Neural cell (in vitro differentiated cells): ENCODE results near the gene CPAMD8. TPM values are rescaled to one million over a fixed set of nuclear protein-coding genes. Genes with fewer than 3 reads are reported as not detected.

ENCODE experiments used
- H2AFZ ChIP-seq: fragments of 200-600, 300-800 bp; sonication (generic), shearing (Covaris generic); 2 replicates; pipeline ENCODE4 v1.6.0; 2014; ENCODE audit warnings: low read depth, mild to moderate bottlenecking, antibody characterized with exemption, low read length, moderate library complexity
- H3F3A ChIP-seq: fragments of 200-600 bp; shearing (Covaris generic); 2 replicates; pipeline ENCODE4 v1.6.1; 2016; ENCODE audit warnings: mild to moderate bottlenecking, moderate library complexity, mixed read lengths, antibody characterized with exemption, low read length; ENCODE audit not compliant: insufficient read depth, poor library complexity, severe bottlenecking
- H3K27ac ChIP-seq: fragments of 200-600, 300-800 bp; sonication (generic), shearing (Covaris generic); 2 replicates; pipeline ENCODE4 v1.5.1; 2014; ENCODE audit warnings: mild to moderate bottlenecking, low read length, moderate library complexity
- H3K27me3 ChIP-seq: fragments of 300-800, 200-600 bp; sonication (generic), shearing (Covaris generic); 2 replicates; pipeline ENCODE4 v1.6.0; 2014; ENCODE audit warnings: mild to moderate bottlenecking, low read depth, low read length, moderate library complexity; ENCODE audit not compliant: insufficient read depth
- H3K36me3 ChIP-seq: fragments of 300-800, 200-600 bp; sonication (generic), shearing (Covaris generic); 2 replicates; pipeline ENCODE4 v1.5.1; 2014; ENCODE audit warnings: mild to moderate bottlenecking, antibody characterized with exemption, low read length, moderate library complexity; ENCODE audit not compliant: insufficient read depth
- H3K4me2 ChIP-seq: fragments of 300-800, 200-600 bp; sonication (generic), shearing (Covaris generic); 2 replicates; pipeline ENCODE4 v1.6.0; 2014; ENCODE audit warnings: mild to moderate bottlenecking, low read length
- H3K4me3 ChIP-seq: fragments of 300-800, 200-600 bp; sonication (generic), shearing (Covaris generic); 2 replicates; pipeline ENCODE4 v1.5.1; 2014; ENCODE audit warnings: mild to moderate bottlenecking, low read length, moderate library complexity
- H3K79me2 ChIP-seq: fragments of 200-600 bp; shearing (Covaris generic); replicated peaks from 2 replicates; pipeline ENCODE4 v1.6.0; 2014; ENCODE audit warnings: mild to moderate bottlenecking, low read length, moderate library complexity; ENCODE audit not compliant: insufficient read depth
- H3K9ac ChIP-seq: fragments of 300-800, 200-600 bp; sonication (generic), shearing (Covaris generic); 2 replicates; pipeline ENCODE4 v1.6.1; 2016; ENCODE audit warnings: mild to moderate bottlenecking, low read length, mixed read lengths
- H3K9me2 ChIP-seq: fragments of 200-600 bp; shearing (Covaris generic); 2 replicates; pipeline ENCODE4 v1.6.1; 2016; ENCODE audit warnings: mild to moderate bottlenecking, low read length, mixed read lengths; ENCODE audit not compliant: insufficient read depth
- H3K9me3 ChIP-seq: fragments of 200-600, 300-800 bp; sonication (generic), shearing (Covaris generic); 2 replicates; pipeline ENCODE4 v1.6.1; 2016; ENCODE audit warnings: mild to moderate bottlenecking, mixed run types, low read length, moderate library complexity, mixed read lengths
- H4K20me1 ChIP-seq: fragments of 200-600 bp; shearing (Covaris generic); 2 replicates; pipeline ENCODE4 v1.6.1; 2016; ENCODE audit warnings: mild to moderate bottlenecking, mixed run types; ENCODE audit not compliant: insufficient read depth
- EP300 ChIP-seq: fragments of 450-650 bp; conservative IDR thresholded peaks from 2 replicates; pipeline ENCODE4 v1.6.1; 2014; ENCODE audit warnings: antibody characterized with exemption, mild to moderate bottlenecking, moderate library complexity; ENCODE audit not compliant: poor library complexity, severe bottlenecking
- EZH2 ChIP-seq: fragments of 200-600, 300-800 bp; shearing (Covaris generic), sonication (generic); IDR thresholded peaks from 2 replicates; pipeline ENCODE4 v1.6.1; 2014; ENCODE audit warnings: antibody characterized with exemption, low read length, borderline replicate concordance, mild to moderate bottlenecking; ENCODE audit not compliant: insufficient read depth, poor library complexity, severe bottlenecking
- MXI1 ChIP-seq: fragments of 450-650 bp; conservative IDR thresholded peaks from 2 replicates; pipeline ENCODE4 v1.6.1; 2014; ENCODE audit warnings: antibody characterized with exemption, mild to moderate bottlenecking; ENCODE audit not compliant: poor library complexity, severe bottlenecking
- POLR2AphosphoS5 ChIP-seq: IDR thresholded peaks from 2 replicates; pipeline ENCODE4 v1.6.1; 2012
- RAD21 ChIP-seq: fragments of 450-650 bp; conservative IDR thresholded peaks from 2 replicates; pipeline ENCODE4 v1.6.1; 2014; ENCODE audit warnings: antibody characterized with exemption, mild to moderate bottlenecking, moderate library complexity
- SMC3 ChIP-seq: fragments of 450-650 bp; conservative IDR thresholded peaks from 2 replicates; pipeline ENCODE4 v1.6.1; 2014; ENCODE audit warnings: antibody characterized with exemption, mild to moderate bottlenecking, moderate library complexity; ENCODE audit not compliant: poor library complexity
- TAF1 ChIP-seq: IDR thresholded peaks from 2 replicates; pipeline ENCODE4 v1.6.1; 2012; ENCODE audit warnings: low read depth
- polyA plus RNA-seq: library from polyadenylated mRNA; depleted of rRNA; stranded (reverse); fragments of >200 nt; gene quantifications from 2 replicates; pipeline ENCODE4 v1.2.3, GENCODE V29; 2014
- TF ChIP-seq, protein P1 (sequence below): fragments of 450-650 bp; IDR thresholded peaks from 2 replicates; pipeline ENCODE4 v1.5.1; 2014; ENCODE audit warnings: antibody characterized with exemption, mild to moderate bottlenecking, moderate library complexity; ENCODE audit not compliant: poor library complexity, severe bottlenecking
- TF ChIP-seq, protein P2 (sequence below): IDR thresholded peaks from 2 replicates; pipeline ENCODE4 v1.6.1; 2012; ENCODE audit warnings: borderline replicate concordance

The CPAMD8 gene
- polyA plus RNA-seq, 1 donor from 2014 or later, result 1.9 TPM

DNA sequence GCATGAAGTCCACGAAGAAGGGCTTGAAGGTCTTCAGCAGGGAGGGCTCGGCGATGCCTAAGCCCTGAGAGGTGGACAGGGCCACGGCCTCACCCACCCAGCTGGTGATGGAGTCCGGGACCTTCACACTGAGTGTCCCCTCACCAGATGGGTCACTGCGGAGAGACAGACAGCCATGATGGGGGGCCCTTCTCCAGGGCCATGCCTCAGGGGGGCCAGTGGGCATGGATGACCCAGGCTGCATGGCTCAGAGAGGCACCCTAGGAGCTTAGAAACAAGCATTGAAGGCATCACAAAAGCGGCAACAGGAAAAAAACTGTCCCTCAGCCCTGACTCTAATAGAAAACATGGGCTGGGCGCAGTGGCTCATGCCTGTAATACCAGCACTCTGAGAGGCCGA, 74.6 kb downstream of the CPAMD8 start:
- Histone ChIP-seq H2AFZ (no peak overlapping the region), H3K36me3 (no peaks in the 10 kb centered on the region), H3F3A (no peaks in the 10 kb centered on the region), H3K9me3 (no peaks in the 10 kb centered on the region), H3K27ac (no peak overlapping the region), H3K27me3 (no peaks in the 10 kb centered on the region), H3K4me2 (no peak overlapping the region), H3K79me2 (no peaks in the 10 kb centered on the region), H4K20me1 (no peaks in the 10 kb centered on the region), H3K9ac (no peak overlapping the region), H3K9me2 (no peaks in the 10 kb centered on the region), H3K4me3 (no peak overlapping the region)
- TF ChIP-seq RAD21 (no peak), TAF1 (no peak), EZH2 (no peak), SMC3 (no peak), EP300 (no peak), MXI1 (no peak), POLR2AphosphoS5 (no peak)
- TF ChIP-seq, protein P1, sequence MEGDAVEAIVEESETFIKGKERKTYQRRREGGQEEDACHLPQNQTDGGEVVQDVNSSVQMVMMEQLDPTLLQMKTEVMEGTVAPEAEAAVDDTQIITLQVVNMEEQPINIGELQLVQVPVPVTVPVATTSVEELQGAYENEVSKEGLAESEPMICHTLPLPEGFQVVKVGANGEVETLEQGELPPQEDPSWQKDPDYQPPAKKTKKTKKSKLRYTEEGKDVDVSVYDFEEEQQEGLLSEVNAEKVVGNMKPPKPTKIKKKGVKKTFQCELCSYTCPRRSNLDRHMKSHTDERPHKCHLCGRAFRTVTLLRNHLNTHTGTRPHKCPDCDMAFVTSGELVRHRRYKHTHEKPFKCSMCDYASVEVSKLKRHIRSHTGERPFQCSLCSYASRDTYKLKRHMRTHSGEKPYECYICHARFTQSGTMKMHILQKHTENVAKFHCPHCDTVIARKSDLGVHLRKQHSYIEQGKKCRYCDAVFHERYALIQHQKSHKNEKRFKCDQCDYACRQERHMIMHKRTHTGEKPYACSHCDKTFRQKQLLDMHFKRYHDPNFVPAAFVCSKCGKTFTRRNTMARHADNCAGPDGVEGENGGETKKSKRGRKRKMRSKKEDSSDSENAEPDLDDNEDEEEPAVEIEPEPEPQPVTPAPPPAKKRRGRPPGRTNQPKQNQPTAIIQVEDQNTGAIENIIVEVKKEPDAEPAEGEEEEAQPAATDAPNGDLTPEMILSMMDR, result no peak
- TF ChIP-seq, protein P2, sequence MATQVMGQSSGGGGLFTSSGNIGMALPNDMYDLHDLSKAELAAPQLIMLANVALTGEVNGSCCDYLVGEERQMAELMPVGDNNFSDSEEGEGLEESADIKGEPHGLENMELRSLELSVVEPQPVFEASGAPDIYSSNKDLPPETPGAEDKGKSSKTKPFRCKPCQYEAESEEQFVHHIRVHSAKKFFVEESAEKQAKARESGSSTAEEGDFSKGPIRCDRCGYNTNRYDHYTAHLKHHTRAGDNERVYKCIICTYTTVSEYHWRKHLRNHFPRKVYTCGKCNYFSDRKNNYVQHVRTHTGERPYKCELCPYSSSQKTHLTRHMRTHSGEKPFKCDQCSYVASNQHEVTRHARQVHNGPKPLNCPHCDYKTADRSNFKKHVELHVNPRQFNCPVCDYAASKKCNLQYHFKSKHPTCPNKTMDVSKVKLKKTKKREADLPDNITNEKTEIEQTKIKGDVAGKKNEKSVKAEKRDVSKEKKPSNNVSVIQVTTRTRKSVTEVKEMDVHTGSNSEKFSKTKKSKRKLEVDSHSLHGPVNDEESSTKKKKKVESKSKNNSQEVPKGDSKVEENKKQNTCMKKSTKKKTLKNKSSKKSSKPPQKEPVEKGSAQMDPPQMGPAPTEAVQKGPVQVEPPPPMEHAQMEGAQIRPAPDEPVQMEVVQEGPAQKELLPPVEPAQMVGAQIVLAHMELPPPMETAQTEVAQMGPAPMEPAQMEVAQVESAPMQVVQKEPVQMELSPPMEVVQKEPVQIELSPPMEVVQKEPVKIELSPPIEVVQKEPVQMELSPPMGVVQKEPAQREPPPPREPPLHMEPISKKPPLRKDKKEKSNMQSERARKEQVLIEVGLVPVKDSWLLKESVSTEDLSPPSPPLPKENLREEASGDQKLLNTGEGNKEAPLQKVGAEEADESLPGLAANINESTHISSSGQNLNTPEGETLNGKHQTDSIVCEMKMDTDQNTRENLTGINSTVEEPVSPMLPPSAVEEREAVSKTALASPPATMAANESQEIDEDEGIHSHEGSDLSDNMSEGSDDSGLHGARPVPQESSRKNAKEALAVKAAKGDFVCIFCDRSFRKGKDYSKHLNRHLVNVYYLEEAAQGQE, result no peak

DNA sequence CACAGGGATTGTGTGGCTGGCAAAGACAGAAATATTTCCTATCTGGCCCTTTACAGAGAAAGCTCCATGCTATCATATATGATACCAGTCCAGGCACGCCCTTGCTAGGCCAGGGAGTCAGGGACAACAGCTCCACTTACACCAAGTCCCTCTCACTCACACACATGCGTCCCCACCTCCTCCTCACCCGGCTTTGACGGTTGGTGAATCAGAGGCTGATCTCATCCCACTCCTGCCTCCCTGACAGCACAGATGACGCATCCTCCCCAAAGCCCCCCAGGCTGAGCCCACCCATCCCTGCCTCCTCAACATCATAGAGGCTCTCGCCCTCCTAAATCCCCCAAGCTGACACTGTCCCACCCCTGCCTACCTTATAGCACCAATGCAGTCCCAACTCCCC, 75.1 kb downstream of the CPAMD8 start:
- H3K4me3 ChIP-seq, result no peak overlapping the region
- no peak overlapping the region for H3K9ac ChIP-seq
- H3K27ac ChIP-seq, result no peak overlapping the region
- no peaks in the 10 kb centered on the region for H3K79me2 ChIP-seq
- TF ChIP-seq, protein P1, result no peak
- TF ChIP-seq SMC3 (no peak), TAF1 (no peak), MXI1 (no peak), EP300 (no peak), POLR2AphosphoS5 (no peak), EZH2 (no peak), RAD21 (no peak)
- TF ChIP-seq, protein P2, result no peak
- H3K27me3 ChIP-seq, result no peaks in the 10 kb centered on the region
- no peaks in the 10 kb centered on the region for H3K9me3 ChIP-seq
- H4K20me1 ChIP-seq, result no peaks in the 10 kb centered on the region
- H3K36me3 ChIP-seq, result no peaks in the 10 kb centered on the region
- no peak overlapping the region for H3K4me2 ChIP-seq
- H2AFZ ChIP-seq, result no peak overlapping the region
- no peaks in the 10 kb centered on the region for H3F3A ChIP-seq
- no peaks in the 10 kb centered on the region for H3K9me2 ChIP-seq
